GM12878 (cell line): ENCODE measurements around the gene TM7SF3.

Source experiments
- ATF3 ChIP-seq: IDR thresholded peaks from 2 replicates; pipeline ENCODE4 v1.6.1; 2011; ENCODE audit warnings: low read depth, mild to moderate bottlenecking, low read length, moderate library complexity, borderline replicate concordance; ENCODE audit errors: extremely low read depth
- EZH2 ChIP-seq: IDR thresholded peaks from 2 replicates; pipeline ENCODE4 v1.6.1; 2012; ENCODE audit warnings: low read depth, mild to moderate bottlenecking, control low read depth, inconsistent platforms, low read length, borderline replicate concordance; ENCODE audit not compliant: control insufficient read depth
- NFIC ChIP-seq: IDR thresholded peaks from 2 replicates; pipeline ENCODE4 v1.6.1; 2012; ENCODE audit warnings: low read depth, mild to moderate bottlenecking, inconsistent platforms, low read length, moderate library complexity
- POLR2A ChIP-seq: IDR thresholded peaks from 2 replicates; pipeline ENCODE4 v1.6.1; 2011; ENCODE audit warnings: low read depth, mild to moderate bottlenecking, low read length
- SREBF2 ChIP-seq: IDR thresholded peaks from 2 replicates; pipeline ENCODE4 v1.6.1; 2012; ENCODE audit warnings: mild to moderate bottlenecking, low read length
- USF2 ChIP-seq: IDR thresholded peaks from 2 replicates; pipeline ENCODE4 v1.6.1; 2011; ENCODE audit warnings: low read depth, low read length, improper control_type of control experiment, borderline replicate concordance

GRCh38 chr12:27048822-27049752, 34.9 kb upstream of the TM7SF3 start:
- TF ChIP-seq SREBF2, result no peak
- TF ChIP-seq EZH2, result no peak
- TF ChIP-seq POLR2A, result no peak
- TF ChIP-seq ATF3, result no peak
- no peak for TF ChIP-seq USF2
- TF ChIP-seq NFIC, result no peak
